ENCODE data around the gene RNF113A.

DNA sequence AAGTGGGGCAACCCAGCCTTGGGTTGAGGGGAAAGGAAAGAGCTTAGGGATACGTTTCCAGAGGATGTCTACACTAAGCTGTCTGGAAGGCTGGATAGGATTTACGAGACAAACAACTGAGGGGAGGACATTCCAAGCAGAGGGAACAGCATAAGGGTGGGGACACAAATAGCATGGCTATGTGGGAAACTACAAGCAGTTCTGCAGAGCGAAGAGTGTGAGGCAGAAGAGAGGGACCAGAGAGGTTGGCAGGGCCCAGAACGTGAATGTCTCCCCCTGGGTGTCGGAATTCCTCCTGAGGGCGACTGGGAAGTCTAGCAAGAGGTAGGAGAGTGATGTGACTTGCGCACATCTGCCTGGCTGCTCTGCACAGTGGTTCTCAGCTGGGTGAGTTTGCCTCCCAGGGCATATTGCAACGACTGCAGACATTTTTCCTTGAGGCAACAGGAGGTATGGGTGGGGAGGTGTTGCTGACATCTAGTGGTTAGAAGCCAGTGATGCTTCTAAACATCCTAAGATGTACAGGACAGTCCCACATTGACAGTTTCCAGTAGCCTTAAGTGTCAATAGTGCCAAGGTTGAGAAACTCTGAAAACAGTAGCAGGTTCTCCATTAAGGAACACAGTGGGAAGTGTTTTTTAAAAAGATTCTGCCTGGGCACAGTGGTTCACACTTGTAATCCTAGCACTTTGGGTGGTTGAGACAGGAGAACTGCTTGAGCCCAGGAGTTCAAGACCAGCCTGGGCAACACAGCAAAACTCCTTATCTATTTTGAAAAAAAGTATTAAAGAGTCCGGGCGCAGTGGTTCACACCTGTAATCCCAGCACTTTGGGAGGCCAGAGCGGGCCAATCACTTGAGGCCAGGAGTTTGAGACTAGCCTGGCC lies 9.3 kb upstream of the RNF113A start:
- TF ChIP-seq, protein P1, sequence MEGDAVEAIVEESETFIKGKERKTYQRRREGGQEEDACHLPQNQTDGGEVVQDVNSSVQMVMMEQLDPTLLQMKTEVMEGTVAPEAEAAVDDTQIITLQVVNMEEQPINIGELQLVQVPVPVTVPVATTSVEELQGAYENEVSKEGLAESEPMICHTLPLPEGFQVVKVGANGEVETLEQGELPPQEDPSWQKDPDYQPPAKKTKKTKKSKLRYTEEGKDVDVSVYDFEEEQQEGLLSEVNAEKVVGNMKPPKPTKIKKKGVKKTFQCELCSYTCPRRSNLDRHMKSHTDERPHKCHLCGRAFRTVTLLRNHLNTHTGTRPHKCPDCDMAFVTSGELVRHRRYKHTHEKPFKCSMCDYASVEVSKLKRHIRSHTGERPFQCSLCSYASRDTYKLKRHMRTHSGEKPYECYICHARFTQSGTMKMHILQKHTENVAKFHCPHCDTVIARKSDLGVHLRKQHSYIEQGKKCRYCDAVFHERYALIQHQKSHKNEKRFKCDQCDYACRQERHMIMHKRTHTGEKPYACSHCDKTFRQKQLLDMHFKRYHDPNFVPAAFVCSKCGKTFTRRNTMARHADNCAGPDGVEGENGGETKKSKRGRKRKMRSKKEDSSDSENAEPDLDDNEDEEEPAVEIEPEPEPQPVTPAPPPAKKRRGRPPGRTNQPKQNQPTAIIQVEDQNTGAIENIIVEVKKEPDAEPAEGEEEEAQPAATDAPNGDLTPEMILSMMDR (conservative IDR thresholded peaks at IDR 0.05; ENCODE audit: low read depth in 2 of 2) = peak; percentile 52 to 74
- TF ChIP-seq POLR2AphosphoS5 (IDR thresholded peaks at IDR 0.05; ENCODE audit: low read depth) (no peak), EZH2phosphoT487 (IDR thresholded peaks at IDR 0.05; ENCODE audit: unreplicated experiment) (no peak), CREB1 (CRISPR knock-in tag; IDR thresholded peaks at IDR 0.05; ENCODE audit: low read depth) (no peak), EZH2 (IDR thresholded peaks at IDR 0.05; ENCODE audit: low read depth, unreplicated experiment) (no peak), NANOG (IDR thresholded peaks at IDR 0.05; ENCODE audit: borderline replicate concordance) (no peak), ZNF114 (CRISPR knock-in tag; IDR thresholded peaks at IDR 0.05) (no peak), JUNB (IDR thresholded peaks at IDR 0.05; ENCODE audit: unreplicated experiment) (no peak)
- TF ChIP-seq, protein P2, sequence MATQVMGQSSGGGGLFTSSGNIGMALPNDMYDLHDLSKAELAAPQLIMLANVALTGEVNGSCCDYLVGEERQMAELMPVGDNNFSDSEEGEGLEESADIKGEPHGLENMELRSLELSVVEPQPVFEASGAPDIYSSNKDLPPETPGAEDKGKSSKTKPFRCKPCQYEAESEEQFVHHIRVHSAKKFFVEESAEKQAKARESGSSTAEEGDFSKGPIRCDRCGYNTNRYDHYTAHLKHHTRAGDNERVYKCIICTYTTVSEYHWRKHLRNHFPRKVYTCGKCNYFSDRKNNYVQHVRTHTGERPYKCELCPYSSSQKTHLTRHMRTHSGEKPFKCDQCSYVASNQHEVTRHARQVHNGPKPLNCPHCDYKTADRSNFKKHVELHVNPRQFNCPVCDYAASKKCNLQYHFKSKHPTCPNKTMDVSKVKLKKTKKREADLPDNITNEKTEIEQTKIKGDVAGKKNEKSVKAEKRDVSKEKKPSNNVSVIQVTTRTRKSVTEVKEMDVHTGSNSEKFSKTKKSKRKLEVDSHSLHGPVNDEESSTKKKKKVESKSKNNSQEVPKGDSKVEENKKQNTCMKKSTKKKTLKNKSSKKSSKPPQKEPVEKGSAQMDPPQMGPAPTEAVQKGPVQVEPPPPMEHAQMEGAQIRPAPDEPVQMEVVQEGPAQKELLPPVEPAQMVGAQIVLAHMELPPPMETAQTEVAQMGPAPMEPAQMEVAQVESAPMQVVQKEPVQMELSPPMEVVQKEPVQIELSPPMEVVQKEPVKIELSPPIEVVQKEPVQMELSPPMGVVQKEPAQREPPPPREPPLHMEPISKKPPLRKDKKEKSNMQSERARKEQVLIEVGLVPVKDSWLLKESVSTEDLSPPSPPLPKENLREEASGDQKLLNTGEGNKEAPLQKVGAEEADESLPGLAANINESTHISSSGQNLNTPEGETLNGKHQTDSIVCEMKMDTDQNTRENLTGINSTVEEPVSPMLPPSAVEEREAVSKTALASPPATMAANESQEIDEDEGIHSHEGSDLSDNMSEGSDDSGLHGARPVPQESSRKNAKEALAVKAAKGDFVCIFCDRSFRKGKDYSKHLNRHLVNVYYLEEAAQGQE (IDR thresholded peaks at IDR 0.05; ENCODE audit: unreplicated experiment) = no peak
